WI38 (cell line): ENCODE measurements around the gene PJA1.

Source experiments
- H3K4me3 ChIP-seq: 2 replicates; pipeline ENCODE4 v1.5.1; 2011; ENCODE audit warnings: low read depth, mild to moderate bottlenecking, control low read depth, low read length
- CTCF ChIP-seq: IDR thresholded peaks from 2 replicates; pipeline ENCODE4 v1.5.1; 2012; ENCODE audit warnings: low read depth, mild to moderate bottlenecking, control low read depth, low read length

Gene PJA1

GRCh38 chrX:69185141-69185540 lies 19.9 kb upstream of the PJA1 start:
- no peak overlapping the region for H3K4me3 ChIP-seq
- no peak for TF ChIP-seq CTCF

GRCh38 chrX:69182818-69183380 lies 17.6 kb upstream of the PJA1 start:
- no peak for TF ChIP-seq CTCF
- H3K4me3 ChIP-seq = no peak overlapping the region

GRCh38 chrX:69179380-69179911 lies 14.2 kb upstream of the PJA1 start:
- TF ChIP-seq CTCF = no peak
- H3K4me3 ChIP-seq = no peak overlapping the region

DNA sequence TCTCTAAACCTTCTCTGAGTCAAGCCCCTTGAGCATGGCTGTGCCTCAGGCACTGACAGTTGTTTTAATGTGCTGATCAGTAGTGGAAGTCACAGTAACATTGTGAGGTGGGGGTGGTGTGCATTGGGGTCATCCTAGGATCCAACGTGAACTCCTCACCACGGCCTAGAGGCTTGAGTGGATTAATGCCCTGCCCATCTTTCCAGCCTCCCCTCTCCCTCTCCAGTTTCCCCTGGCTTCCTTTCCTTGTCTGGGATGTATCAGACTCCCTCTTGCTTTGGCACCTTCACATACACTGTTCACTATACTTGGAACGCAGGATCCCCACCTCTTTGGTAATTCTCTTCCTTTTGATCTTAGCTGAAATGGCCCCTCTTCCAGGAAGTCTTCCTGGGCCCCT lies 13.3 kb upstream of the PJA1 start:
- no peak for TF ChIP-seq CTCF
- no peak overlapping the region for H3K4me3 ChIP-seq

GRCh38 chrX:69177511-69178162 lies 12.4 kb upstream of the PJA1 start:
- TF ChIP-seq CTCF = no peak
- no peak overlapping the region for H3K4me3 ChIP-seq

- TF ChIP-seq CTCF = no peak
- no peak overlapping the region for H3K4me3 ChIP-seq
Observed at GRCh38 chrX:69176053-69176452, 10.8 kb upstream of the PJA1 start.

GRCh38 chrX:69173906-69174305 lies 8.7 kb upstream of the PJA1 start:
- no peak for TF ChIP-seq CTCF
- H3K4me3 ChIP-seq = no peak overlapping the region
